Measurements from ENCODE around the gene TOX2.

Gene TOX2

GRCh38 chr20:44080064-44080463 lies 165.4 kb downstream of the TOX2 start:
- DNase-seq (ENCODE audit: low read depth): no peak

- peak; percentile 54 for DNase-seq (ENCODE audit: low read depth)
Observed at GRCh38 chr20:44080646-44081267, 166.1 kb downstream of the TOX2 start.

GRCh38 chr20:44081476-44081875 lies 166.8 kb downstream of the TOX2 start:
- DNase-seq (ENCODE audit: low read depth): no peak

GRCh38 chr20:44081888-44082287 lies 167.2 kb downstream of the TOX2 start:
- DNase-seq (ENCODE audit: low read depth): no peak

GRCh38 chr20:44083220-44083933 lies 168.7 kb downstream of the TOX2 start:
- DNase-seq (ENCODE audit: low read depth): no peak

GRCh38 chr20:44084439-44084838 lies 169.8 kb downstream of the TOX2 start:
- DNase-seq (ENCODE audit: low read depth): no peak

GRCh38 chr20:44084891-44085290 lies 170.2 kb downstream of the TOX2 start:
- no peak for DNase-seq (ENCODE audit: low read depth)

- no peak for DNase-seq (ENCODE audit: low read depth)
Observed at GRCh38 chr20:44085616-44086434, 171.2 kb downstream of the TOX2 start.

GRCh38 chr20:44087051-44087856 lies 172.6 kb downstream of the TOX2 start:
- DNase-seq (ENCODE audit: low read depth): no peak

- no peak for DNase-seq (ENCODE audit: low read depth)
Observed at GRCh38 chr20:44087857-44088120, 173.1 kb downstream of the TOX2 start.

- peak; percentile 33 for DNase-seq (ENCODE audit: low read depth)
Observed at GRCh38 chr20:44089987-44090674, 175.5 kb downstream of the TOX2 start.

- no peak for DNase-seq (ENCODE audit: low read depth)
Observed at GRCh38 chr20:44091026-44091425, 176.4 kb downstream of the TOX2 start.

- no peak for DNase-seq (ENCODE audit: low read depth)
Observed at GRCh38 chr20:44092551-44093248, 178.0 kb downstream of the TOX2 start.

- no peak for DNase-seq (ENCODE audit: low read depth)
Observed at GRCh38 chr20:44093249-44093582, 178.6 kb downstream of the TOX2 start.

- no peak for DNase-seq (ENCODE audit: low read depth)
Observed at GRCh38 chr20:44095831-44096230, 181.2 kb downstream of the TOX2 start.

GRCh38 chr20:44097521-44098255 lies 183.0 kb downstream of the TOX2 start:
- no peak for DNase-seq (ENCODE audit: low read depth)

- no peak for DNase-seq (ENCODE audit: low read depth)
Observed at GRCh38 chr20:44098256-44098630, 183.6 kb downstream of the TOX2 start.

- no peak for DNase-seq (ENCODE audit: low read depth)
Observed at GRCh38 chr20:44098657-44099056, 184.0 kb downstream of the TOX2 start.

- no peak for DNase-seq (ENCODE audit: low read depth)
Observed at GRCh38 chr20:44099832-44100231, 185.2 kb downstream of the TOX2 start.

GRCh38 chr20:44102582-44102981 lies 187.9 kb downstream of the TOX2 start:
- no peak for DNase-seq (ENCODE audit: low read depth)
